H9 (cell line): Measurements from ENCODE around the gene UNC13C. TPM values are rescaled to one million over a fixed set of nuclear protein-coding genes. Genes with fewer than 3 reads are reported as not detected.

ENCODE experiments used
- DNase-seq: peaks from one replicate; pipeline ENCODE4 v3.0.0-alpha.2; 2017
- H2AFZ ChIP-seq: one replicate; pipeline ENCODE4 v1.6.1; 2013; ENCODE audit warnings: mild to moderate bottlenecking, low read length, control low read depth, moderate library complexity
- H2AK5ac ChIP-seq: 2 replicates; pipeline ENCODE4 v1.6.1; 2013; ENCODE audit warnings: low read length, control low read depth, mixed read lengths; ENCODE audit not compliant: insufficient read length
- H2BK120ac ChIP-seq: one replicate; pipeline ENCODE4 v1.6.1; 2013; ENCODE audit warnings: low read depth, mild to moderate bottlenecking, low read length, control low read depth, inconsistent platforms; ENCODE audit not compliant: poor library complexity, severe bottlenecking
- H2BK12ac ChIP-seq: 2 replicates; pipeline ENCODE4 v1.6.1; 2013; ENCODE audit warnings: low read length, control low read depth, mixed read lengths, low read depth; ENCODE audit not compliant: insufficient read length
- H2BK15ac ChIP-seq: 2 replicates; pipeline ENCODE4 v1.6.1; 2013; ENCODE audit warnings: low read depth, low read length, control low read depth
- H2BK20ac ChIP-seq: one replicate; pipeline ENCODE4 v1.6.1; 2013; ENCODE audit warnings: low read depth, mild to moderate bottlenecking, low read length, control low read depth, inconsistent platforms; ENCODE audit not compliant: poor library complexity, severe bottlenecking
- H2BK5ac ChIP-seq: 2 replicates; pipeline ENCODE4 v1.6.1; 2013; ENCODE audit warnings: low read length, control low read depth, mixed read lengths; ENCODE audit not compliant: insufficient read length
- H3K14ac ChIP-seq: 2 replicates; pipeline ENCODE4 v1.6.1; 2013; ENCODE audit warnings: low read length, control low read depth; ENCODE audit not compliant: insufficient read depth
- H3K18ac ChIP-seq: 2 replicates; pipeline ENCODE4 v1.6.1; 2013; ENCODE audit warnings: low read depth, mild to moderate bottlenecking, mixed read lengths, low read length, control low read depth; ENCODE audit not compliant: insufficient read length
- H3K23ac ChIP-seq: 2 replicates; pipeline ENCODE4 v1.6.1; 2013; ENCODE audit warnings: low read length, control low read depth, mixed read lengths, low read depth; ENCODE audit not compliant: insufficient read length
- H3K23me2 ChIP-seq: 2 replicates; pipeline ENCODE4 v1.6.1; 2013; ENCODE audit warnings: low read depth, mild to moderate bottlenecking, mixed read lengths, low read length, control low read depth; ENCODE audit not compliant: insufficient read length, poor library complexity, severe bottlenecking
- H3K27ac ChIP-seq: 2 replicates; pipeline ENCODE4 v1.5.1; 2013; ENCODE audit warnings: low read length, control low read depth, mixed read lengths, low read depth; ENCODE audit not compliant: insufficient read length
- H3K27me3 ChIP-seq: 2 replicates; pipeline ENCODE4 v1.6.1; 2013; ENCODE audit warnings: low read length, control low read depth, inconsistent platforms; ENCODE audit not compliant: insufficient read depth
- H3K4ac ChIP-seq: 2 replicates; pipeline ENCODE4 v1.6.1; 2013; ENCODE audit warnings: low read depth, mild to moderate bottlenecking, control low read depth, inconsistent platforms, low read length, moderate library complexity
- H3K4me1 ChIP-seq: 2 replicates; pipeline ENCODE4 v1.6.1; 2013; ENCODE audit warnings: low read length, control low read depth, inconsistent platforms; ENCODE audit not compliant: insufficient read depth
- H3K4me2 ChIP-seq: 2 replicates; pipeline ENCODE4 v1.6.1; 2013; ENCODE audit warnings: low read length, control low read depth, mixed read lengths; ENCODE audit not compliant: insufficient read length, insufficient read depth
- H3K56ac ChIP-seq: 2 replicates; pipeline ENCODE4 v1.6.1; 2013; ENCODE audit warnings: low read depth, mild to moderate bottlenecking, mixed read lengths, low read length, control low read depth; ENCODE audit not compliant: insufficient read length
- H3K79me1 ChIP-seq: 2 replicates; pipeline ENCODE4 v1.6.1; 2013; ENCODE audit warnings: low read depth, mild to moderate bottlenecking, moderate library complexity, low read length, control low read depth, inconsistent platforms; ENCODE audit not compliant: insufficient read depth, poor library complexity, severe bottlenecking
- H3K79me2 ChIP-seq: 2 replicates; pipeline ENCODE4 v1.6.1; 2013; ENCODE audit warnings: low read length, control low read depth, inconsistent platforms; ENCODE audit not compliant: insufficient read depth
- H3K9ac ChIP-seq: 2 replicates; pipeline ENCODE4 v1.6.1; 2013; ENCODE audit warnings: low read length, control low read depth, mixed read lengths; ENCODE audit not compliant: insufficient read length; ENCODE audit errors: extremely low read depth
- H3K9me3 ChIP-seq: one replicate; pipeline ENCODE4 v1.6.1; 2013; ENCODE audit warnings: low read depth, low read length, inconsistent platforms; ENCODE audit not compliant: control insufficient read depth
- H3T11ph ChIP-seq: one replicate; pipeline ENCODE4 v1.6.1; 2013; ENCODE audit warnings: mild to moderate bottlenecking, low read length, control low read depth, inconsistent platforms
- H4K20me1 ChIP-seq: one replicate; pipeline ENCODE4 v1.6.1; 2013; ENCODE audit not compliant: control insufficient read depth, insufficient read length, insufficient read depth
- H4K5ac ChIP-seq: 2 replicates; pipeline ENCODE4 v1.6.1; 2013; ENCODE audit warnings: low read depth, mild to moderate bottlenecking, mixed read lengths, low read length, control low read depth; ENCODE audit not compliant: insufficient read length
- H4K8ac ChIP-seq: replicated peaks from 2 replicates; pipeline ENCODE4 v1.6.1; 2013; ENCODE audit warnings: low read length, control low read depth, mixed read lengths, low read depth; ENCODE audit not compliant: insufficient read length
- H4K91ac ChIP-seq: 2 replicates; pipeline ENCODE4 v1.6.1; 2013; ENCODE audit warnings: low read depth, mild to moderate bottlenecking, moderate library complexity, mixed read lengths, low read length, control low read depth; ENCODE audit not compliant: insufficient read length
- H3K27ac Mint-ChIP-seq, 3 experiments: 2 replicates in 2 of 3; 3 replicates in 1 of 3; pipeline ENCODE4 v1.8.0; 2020 to 2021; ENCODE audit warnings: mixed read lengths in 3 of 3, mild to moderate bottlenecking in 1 of 3, moderate library complexity in 1 of 3
- H3K27me3 Mint-ChIP-seq: 2 replicates; pipeline ENCODE4 v1.8.0; 2021; ENCODE audit warnings: low read depth, mild to moderate bottlenecking, moderate library complexity, mixed read lengths
- H3K36me3 Mint-ChIP-seq, 3 experiments: 2 replicates in 2 of 3; 3 replicates in 1 of 3; pipeline ENCODE4 v1.8.0; 2020 to 2021; ENCODE audit warnings: low read depth in 3 of 3, mixed read lengths in 3 of 3; ENCODE audit not compliant: insufficient read depth in 1 of 3
- H3K4me1 Mint-ChIP-seq, 2 experiments: 2 replicates each; pipeline ENCODE4 v1.8.0; 2020; ENCODE audit warnings: mixed read lengths in 2 of 2
- H3K4me3 Mint-ChIP-seq, 2 experiments: 2 replicates in 1 of 2; 3 replicates in 1 of 2; pipeline ENCODE4 v1.8.0; 2020 to 2021; ENCODE audit warnings: mild to moderate bottlenecking in 2 of 2, mixed read lengths in 2 of 2, moderate library complexity in 1 of 2
- H3K9me3 Mint-ChIP-seq, 2 experiments: 2 replicates in 1 of 2; 3 replicates in 1 of 2; pipeline ENCODE4 v1.8.0; 2020; ENCODE audit warnings: mild to moderate bottlenecking in 2 of 2, mixed read lengths in 2 of 2, moderate library complexity in 1 of 2
- WGBS: extraction: QIAGEN DNeasy Blood & Tissue Kit; methylation state at CpG from one replicate; pipeline ENCODE4 v1.1.7; 2013; ENCODE audit warnings: missing lambda C conversion rate, low lambda C conversion rate, mixed read lengths; ENCODE audit not compliant: insufficient read length; ENCODE audit errors: extremely low coverage; 5-methylcytosine and 5-hydroxymethylcytosine counted together
- total RNA-seq: library from RNA; stranded (reverse); gene quantifications from 2 replicates; pipeline ENCODE4 v1.2.1, GENCODE V29; 2021
- TF ChIP-seq, protein P1 (sequence below): fragments of 200-600 bp; sonication (generic); conservative IDR thresholded peaks from 3 replicates; pipeline ENCODE4 v1.8.0; 2021; ENCODE audit warnings: antibody characterized with exemption, mild to moderate bottlenecking

The UNC13C gene
- total RNA-seq, 1 experiment from 2014 or later = 0.02 TPM

DNA sequence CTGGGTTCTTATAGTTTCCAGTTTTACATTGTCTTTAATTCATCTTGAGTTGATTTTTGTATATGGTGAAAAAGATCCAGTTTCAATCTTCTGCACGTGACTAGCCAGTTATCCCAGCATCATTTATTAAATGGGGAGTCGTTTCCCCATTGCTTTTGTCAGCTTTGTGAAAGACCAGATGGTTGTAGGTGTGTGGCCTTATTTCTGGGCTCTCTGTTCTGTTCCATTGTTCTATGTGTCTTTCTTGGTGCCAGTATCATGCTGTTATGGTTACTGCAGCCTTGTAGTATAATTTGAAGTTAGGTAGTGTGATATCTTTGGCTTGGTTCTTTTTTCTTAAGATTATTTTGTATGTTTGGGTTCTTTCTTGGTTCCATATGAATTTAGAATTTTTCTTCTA is 432.2 kb downstream of the UNC13C start:
- Histone ChIP-seq H3K14ac (no peak overlapping the region), H2BK5ac (no peak overlapping the region), H2AK5ac (no peak overlapping the region), H3K4me2 (no peak overlapping the region), H4K8ac (no peak overlapping the region), H3T11ph (no peak overlapping the region), H3K23me2 (no peaks in the 10 kb centered on the region), H2AFZ (no peak overlapping the region), H2BK15ac (no peak overlapping the region), H2BK120ac (no peak overlapping the region), H4K91ac (no peak overlapping the region), H2BK20ac (no peak overlapping the region), H3K23ac (no peak overlapping the region), H3K4ac (no peak overlapping the region), H3K79me2 (no peaks in the 10 kb centered on the region), H3K9ac (no peak overlapping the region), H4K5ac (no peak overlapping the region), H3K56ac (no peak overlapping the region), H3K79me1 (no peaks in the 10 kb centered on the region), H2BK12ac (no peak overlapping the region), H3K9me3 (no peaks in the 10 kb centered on the region), H3K27me3 (no peaks in the 10 kb centered on the region), H3K18ac (no peak overlapping the region), H4K20me1 (no peaks in the 10 kb centered on the region), H3K27ac (no peak overlapping the region), H3K4me1 (no peaks in the 10 kb centered on the region)
- H3K27me3 Mint-ChIP-seq = no peaks in the 10 kb centered on the region
- H3K27ac Mint-ChIP-seq = no peak overlapping the region
- H3K36me3 Mint-ChIP-seq = no peaks in the 10 kb centered on the region
- H3K9me3 Mint-ChIP-seq = no peaks in the 10 kb centered on the region; a peak in 2 of 5 replicates
- DNase-seq = no peak
- TF ChIP-seq, protein P1, sequence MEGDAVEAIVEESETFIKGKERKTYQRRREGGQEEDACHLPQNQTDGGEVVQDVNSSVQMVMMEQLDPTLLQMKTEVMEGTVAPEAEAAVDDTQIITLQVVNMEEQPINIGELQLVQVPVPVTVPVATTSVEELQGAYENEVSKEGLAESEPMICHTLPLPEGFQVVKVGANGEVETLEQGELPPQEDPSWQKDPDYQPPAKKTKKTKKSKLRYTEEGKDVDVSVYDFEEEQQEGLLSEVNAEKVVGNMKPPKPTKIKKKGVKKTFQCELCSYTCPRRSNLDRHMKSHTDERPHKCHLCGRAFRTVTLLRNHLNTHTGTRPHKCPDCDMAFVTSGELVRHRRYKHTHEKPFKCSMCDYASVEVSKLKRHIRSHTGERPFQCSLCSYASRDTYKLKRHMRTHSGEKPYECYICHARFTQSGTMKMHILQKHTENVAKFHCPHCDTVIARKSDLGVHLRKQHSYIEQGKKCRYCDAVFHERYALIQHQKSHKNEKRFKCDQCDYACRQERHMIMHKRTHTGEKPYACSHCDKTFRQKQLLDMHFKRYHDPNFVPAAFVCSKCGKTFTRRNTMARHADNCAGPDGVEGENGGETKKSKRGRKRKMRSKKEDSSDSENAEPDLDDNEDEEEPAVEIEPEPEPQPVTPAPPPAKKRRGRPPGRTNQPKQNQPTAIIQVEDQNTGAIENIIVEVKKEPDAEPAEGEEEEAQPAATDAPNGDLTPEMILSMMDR = no peak
- H3K4me3 Mint-ChIP-seq = no peak overlapping the region
- no CpG with 5 or more reads among the region's 2 CpGs for WGBS
- no peaks in the 10 kb centered on the region for H3K4me1 Mint-ChIP-seq
